Neural crest cell (in vitro differentiated cells): ENCODE measurements around the gene FOXC1. TPM values are rescaled to one million over a fixed set of nuclear protein-coding genes. Genes with fewer than 3 reads are reported as not detected.

Experiments used
- DNase-seq: peaks from one replicate; pipeline ENCODE4 v3.0.0; 2021; ENCODE audit warnings: low read depth, mixed read lengths, low spot score
- H3K27ac Mint-ChIP-seq: one replicate; pipeline ENCODE4 v1.8.0; 2021; ENCODE audit warnings: mild to moderate bottlenecking, mixed read lengths; ENCODE audit not compliant: unreplicated experiment
- H3K27me3 Mint-ChIP-seq: 2 replicates; pipeline ENCODE4 v1.8.0; 2021; ENCODE audit warnings: low read depth, mild to moderate bottlenecking, mixed read lengths
- H3K36me3 Mint-ChIP-seq: 2 replicates; pipeline ENCODE4 v1.8.0; 2021; ENCODE audit warnings: low read depth, mild to moderate bottlenecking, mixed read lengths
- H3K4me1 Mint-ChIP-seq: 2 replicates; pipeline ENCODE4 v1.8.0; 2021; ENCODE audit warnings: mixed read lengths
- H3K4me3 Mint-ChIP-seq: one replicate; pipeline ENCODE4 v1.8.0; 2021; ENCODE audit warnings: mild to moderate bottlenecking, mixed read lengths
- H3K9me3 Mint-ChIP-seq: 2 replicates; pipeline ENCODE4 v1.8.0; 2021; ENCODE audit warnings: mixed read lengths
- CTCF ChIP-seq: fragments of 200-600 bp; sonication (generic); conservative IDR thresholded peaks from 2 replicates; pipeline ENCODE4 v1.5.0; 2021; ENCODE audit warnings: antibody characterized with exemption, mild to moderate bottlenecking
- total RNA-seq: library from RNA; stranded (reverse); gene quantifications from 2 replicates; pipeline ENCODE4 v1.2.1, GENCODE V29; 2021

The FOXC1 gene
- total RNA-seq, 1 donor from 2014 or later, result 1.7 TPM

GRCh38 chr6:1641343-1641885 is 31.7 kb downstream of the FOXC1 start:
- Mint-ChIP-seq H3K27ac (no peak overlapping the region), H3K4me1 (no peaks in the 10 kb centered on the region), H3K36me3 (no peaks in the 10 kb centered on the region), H3K4me3 (peak overlapping the region; percentile 40), H3K27me3 (no peaks in the 10 kb centered on the region), H3K9me3 (no peaks in the 10 kb centered on the region)
- DNase-seq, result no peak
- TF ChIP-seq CTCF, result no peak

GRCh38 chr6:1643111-1643510 is 33.4 kb downstream of the FOXC1 start:
- Mint-ChIP-seq H3K4me1 (no peaks in the 10 kb centered on the region), H3K27ac (no peak overlapping the region), H3K36me3 (no peaks in the 10 kb centered on the region), H3K9me3 (no peaks in the 10 kb centered on the region), H3K4me3 (no peak overlapping the region), H3K27me3 (no peaks in the 10 kb centered on the region)
- TF ChIP-seq CTCF, result no peak
- no peak for DNase-seq

GRCh38 chr6:1643830-1644445 is 34.2 kb downstream of the FOXC1 start:
- H3K27me3 Mint-ChIP-seq, result no peaks in the 10 kb centered on the region
- no peaks in the 10 kb centered on the region for H3K36me3 Mint-ChIP-seq
- no peaks in the 10 kb centered on the region for H3K4me1 Mint-ChIP-seq
- no peak for TF ChIP-seq CTCF
- no peaks in the 10 kb centered on the region for H3K9me3 Mint-ChIP-seq
- DNase-seq, result no peak
- H3K27ac Mint-ChIP-seq, result no peak overlapping the region
- H3K4me3 Mint-ChIP-seq, result no peak overlapping the region

- no peak for DNase-seq
- Mint-ChIP-seq H3K27me3 (no peaks in the 10 kb centered on the region), H3K36me3 (no peaks in the 10 kb centered on the region), H3K4me1 (no peaks in the 10 kb centered on the region), H3K4me3 (no peak overlapping the region), H3K9me3 (no peaks in the 10 kb centered on the region), H3K27ac (no peak overlapping the region)
- no peak for TF ChIP-seq CTCF
Measured at GRCh38 chr6:1644516-1645060, 34.9 kb downstream of the FOXC1 start.

GRCh38 chr6:1645466-1646185 is 35.9 kb downstream of the FOXC1 start:
- no peaks in the 10 kb centered on the region for H3K27me3 Mint-ChIP-seq
- H3K36me3 Mint-ChIP-seq, result no peaks in the 10 kb centered on the region
- no peak for DNase-seq
- H3K4me3 Mint-ChIP-seq, result no peak overlapping the region
- no peaks in the 10 kb centered on the region for H3K4me1 Mint-ChIP-seq
- H3K9me3 Mint-ChIP-seq, result no peaks in the 10 kb centered on the region
- no peak overlapping the region for H3K27ac Mint-ChIP-seq
- no peak for TF ChIP-seq CTCF
